Measurements from ENCODE around the gene ATRIP.

GRCh38 chr3:48403533-48404439, 42.8 kb upstream of the ATRIP start:
- TF ChIP-seq CTCF (IDR thresholded peaks at IDR 0.05) = no peak
- TF ChIP-seq ZFX (IDR thresholded peaks at IDR 0.05; ENCODE audit: borderline replicate concordance) = no peak

All from 22Rv1 (cell line).